RPMI7951 (cell line): ENCODE results near the gene MTURN. TPM values are rescaled to one million over a fixed set of nuclear protein-coding genes. Genes with fewer than 3 reads are reported as not detected.

Experiments used
- DNase-seq: peaks from one replicate; pipeline ENCODE4 v3.0.0-alpha.2; 2012; ENCODE audit warnings: low read depth
- total RNA-seq: library from RNA; depleted of rRNA; stranded (reverse); fragments of >200 nt; shearing (Covaris generic); gene quantifications from 2 replicates; pipeline ENCODE4 v1.2.3, GENCODE V29; 2014

MTURN gene
- total RNA-seq, 1 experiment from 2014 or later, result 5.0 TPM

GRCh38 chr7:30162133-30162532, 27.3 kb downstream of the MTURN start:
- no peak for DNase-seq

- DNase-seq, result peak; percentile 63
Measured at GRCh38 chr7:30162622-30163124, 27.9 kb downstream of the MTURN start.

GRCh38 chr7:30163231-30163894, 28.6 kb downstream of the MTURN start:
- DNase-seq, result peak; percentile 33

- DNase-seq, result peak; percentile 79
Measured at GRCh38 chr7:30164567-30164966, 29.8 kb downstream of the MTURN start.

- no peak for DNase-seq
Measured at GRCh38 chr7:30165590-30165989, 30.8 kb downstream of the MTURN start.

GRCh38 chr7:30166155-30166840, 31.5 kb downstream of the MTURN start:
- no peak for DNase-seq

- no peak for DNase-seq
Measured at GRCh38 chr7:30166841-30167235, 32.1 kb downstream of the MTURN start.

- DNase-seq, result no peak
Measured at GRCh38 chr7:30167901-30168300, 33.1 kb downstream of the MTURN start.

GRCh38 chr7:30168835-30169573, 34.2 kb downstream of the MTURN start:
- DNase-seq, result peak; percentile 98

- DNase-seq, result peak; percentile 94
Measured at GRCh38 chr7:30169579-30169978, 34.8 kb downstream of the MTURN start.

- no peak for DNase-seq
Measured at GRCh38 chr7:30170476-30171205, 35.9 kb downstream of the MTURN start.

GRCh38 chr7:30171766-30172447, 37.1 kb downstream of the MTURN start:
- DNase-seq, result peak; percentile 92

- DNase-seq, result peak; percentile 74
Measured at GRCh38 chr7:30172451-30172850, 37.7 kb downstream of the MTURN start.

GRCh38 chr7:30173058-30173897, 38.5 kb downstream of the MTURN start:
- DNase-seq, result peak; percentile 100

- no peak for DNase-seq
Measured at GRCh38 chr7:30175180-30175579, 40.4 kb downstream of the MTURN start.

GRCh38 chr7:30175636-30176147, 40.9 kb downstream of the MTURN start:
- DNase-seq, result no peak

- no peak for DNase-seq
Measured at GRCh38 chr7:30176463-30177109, 41.8 kb downstream of the MTURN start.

GRCh38 chr7:30177186-30177585, 42.4 kb downstream of the MTURN start:
- no peak for DNase-seq

GRCh38 chr7:30177965-30178364, 43.2 kb downstream of the MTURN start:
- DNase-seq, result no peak
